AML-193 (cell line): ENCODE data around the gene FAM9B.
A peak's percentile ranks its signal among the peaks of the same experiment; 100 is the strongest.
"Not testable (repeated sequence)": the region's sequence is repeated elsewhere in the genome, so short reads cannot be mapped to it uniquely, and the experiment has no call there.

Experiments used
- DNase-seq, 2 experiments: peaks; one replicate each; lab custom pipeline; 2025; lab: John Stamatoyannopoulos, UW

Gene FAM9B

GRCh38 chrX:9033989-9034388 is at the start of gene FAM9B:
FAM9B (minus strand) TSS chrX:9034127; CDS start chrX:9032986, 1,141 bp downstream.
- no peak for DNase-seq

DNA sequence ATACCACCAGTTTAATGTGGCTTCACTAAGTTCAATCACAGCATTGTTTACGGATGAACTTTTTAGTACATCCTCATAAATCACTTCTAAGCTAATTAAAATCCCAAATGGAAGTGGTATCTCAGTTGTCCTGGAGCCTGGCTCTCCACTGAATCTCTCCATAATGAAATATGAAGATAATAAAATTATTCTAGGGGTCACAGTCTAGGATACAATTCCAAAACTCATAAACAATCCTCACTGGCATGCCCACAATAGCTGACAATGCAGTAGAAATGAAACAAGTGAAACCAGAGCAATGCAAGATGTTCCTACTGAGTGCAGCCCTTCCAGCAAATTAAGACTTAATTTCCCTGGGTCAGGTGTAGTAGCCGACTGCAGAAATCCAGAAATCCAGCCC is 47.3 kb upstream of the FAM9B start:
- no peak for DNase-seq

DNA sequence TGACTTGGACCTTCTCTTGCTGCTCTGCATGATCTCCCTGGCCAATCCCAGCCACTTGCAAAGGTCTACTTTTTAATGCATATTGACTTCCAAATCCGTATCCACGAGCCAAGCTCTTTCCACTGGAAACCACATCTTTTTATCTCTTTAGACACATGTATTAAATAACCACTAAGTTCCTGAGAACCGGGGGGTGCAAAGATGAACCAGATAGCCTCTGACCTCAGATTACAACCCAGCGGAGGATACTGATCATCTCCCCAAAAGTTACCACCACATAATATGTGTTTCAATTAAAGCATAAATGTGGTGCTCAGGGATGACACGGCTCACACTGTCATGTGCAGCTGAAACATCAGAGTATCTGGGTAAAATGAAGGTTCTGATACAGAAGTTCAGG is 40.4 kb upstream of the FAM9B start:
- no peak for DNase-seq

- no peak for DNase-seq
Observed at GRCh38 chrX:9072281-9072680, 38.4 kb upstream of the FAM9B start.

GRCh38 chrX:9071031-9071650 is 37.2 kb upstream of the FAM9B start:
- no peak for DNase-seq

- no peak for DNase-seq
Observed at GRCh38 chrX:9069573-9069972, 35.6 kb upstream of the FAM9B start.

- DNase-seq, result no peak
Observed at GRCh38 chrX:9064694-9065093, 30.8 kb upstream of the FAM9B start.

DNA sequence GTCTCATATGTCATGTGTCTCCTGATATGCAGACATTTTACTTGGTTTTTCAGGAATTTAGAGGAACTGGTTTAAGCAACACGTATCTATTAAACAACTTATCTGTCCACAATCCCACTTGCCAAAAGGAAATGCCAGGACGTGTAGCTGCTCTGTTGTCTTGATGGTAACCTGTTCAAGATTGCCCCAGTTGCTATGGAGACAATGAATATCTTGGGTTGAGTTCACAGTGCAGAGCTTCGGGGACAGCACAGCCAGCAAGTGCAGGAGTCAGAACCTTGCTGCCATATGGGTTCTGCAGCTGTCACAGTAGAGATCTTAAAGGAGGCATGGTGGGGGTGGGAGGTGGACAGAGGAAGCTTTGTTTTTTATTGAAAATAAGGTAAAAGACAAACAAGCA is 28.7 kb upstream of the FAM9B start:
- DNase-seq, result no peak

DNA sequence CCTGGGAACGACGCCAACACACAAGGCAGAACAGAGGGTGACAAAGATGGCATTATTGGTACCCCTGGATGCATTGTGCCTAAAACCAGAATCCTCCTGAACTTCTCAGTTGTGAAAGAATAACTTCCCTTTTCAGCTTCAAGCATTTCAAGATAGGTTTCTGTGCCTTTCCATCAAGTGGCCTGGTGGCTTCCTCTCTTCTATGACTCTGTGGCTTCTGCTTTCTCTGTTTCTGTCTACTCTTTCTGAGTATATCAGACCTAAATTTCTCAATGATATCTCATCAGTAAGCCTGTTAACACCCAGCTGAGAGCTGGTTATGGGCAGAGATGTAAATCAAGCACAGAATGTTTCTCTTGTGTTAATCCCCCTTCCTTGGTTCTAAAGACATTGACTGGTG is 21.4 kb upstream of the FAM9B start:
- peak; percentile 10 to 16 for DNase-seq

GRCh38 chrX:9052081-9052480 is 18.2 kb upstream of the FAM9B start:
- no peak for DNase-seq

DNA sequence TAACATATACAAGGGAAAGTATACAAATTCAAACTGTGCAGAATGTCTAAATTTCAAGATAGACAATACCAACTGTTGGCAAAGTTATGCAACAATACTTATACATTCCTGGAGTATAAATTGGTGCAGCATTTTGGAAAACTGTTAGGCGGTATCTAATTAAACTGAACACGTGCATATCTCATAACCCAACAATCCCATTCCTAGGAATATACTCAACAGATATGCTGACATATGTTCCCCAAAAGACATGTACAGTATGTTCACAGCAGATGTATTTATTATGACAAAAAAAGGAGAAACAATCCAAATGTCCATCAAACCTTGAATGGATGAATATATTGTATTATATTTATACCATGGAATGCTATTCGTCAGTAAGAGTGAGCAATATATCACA is 16.4 kb upstream of the FAM9B start:
- no peak for DNase-seq

DNA sequence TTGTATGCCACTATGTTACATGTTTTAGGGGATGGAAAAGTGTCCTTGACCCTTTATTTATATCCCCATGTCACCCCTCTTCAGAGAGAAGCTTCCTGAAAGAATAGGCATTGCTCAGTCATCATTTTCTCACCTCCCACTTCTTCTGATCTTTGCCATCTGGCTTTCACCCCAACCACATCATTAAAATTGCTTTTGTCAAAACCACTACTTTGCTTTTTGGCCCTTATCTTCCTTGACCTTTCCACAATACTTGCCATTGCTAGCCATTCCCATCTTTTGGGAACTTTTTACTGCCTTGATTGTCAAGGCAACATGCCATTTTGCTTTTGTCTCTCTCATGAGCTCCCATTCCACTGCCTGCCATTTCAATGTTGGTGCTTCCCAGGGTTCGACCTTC is 14.9 kb upstream of the FAM9B start:
- DNase-seq, result no peak

DNA sequence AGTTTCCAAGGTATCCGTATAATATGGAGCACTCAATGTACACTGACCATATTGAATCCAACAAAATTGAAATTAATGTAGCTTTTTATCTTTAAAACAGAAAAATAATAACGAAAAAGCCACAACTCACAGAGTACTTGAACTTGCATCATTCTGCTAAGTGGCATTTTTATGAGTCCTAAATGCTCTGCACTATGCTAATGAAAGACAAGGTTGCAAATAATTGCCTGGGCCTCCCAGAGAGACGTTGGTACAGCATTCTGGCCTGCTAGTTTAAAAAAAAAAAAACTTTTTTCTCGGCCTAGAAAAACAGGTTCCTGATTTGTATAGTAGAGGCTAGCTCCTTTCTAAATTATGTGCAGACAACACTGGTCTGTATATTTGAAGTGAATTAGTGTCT is 4.3 kb upstream of the FAM9B start:
- no peak for DNase-seq

GRCh38 chrX:9037296-9037695 is 3.4 kb upstream of the FAM9B start:
- DNase-seq, result no peak

DNA sequence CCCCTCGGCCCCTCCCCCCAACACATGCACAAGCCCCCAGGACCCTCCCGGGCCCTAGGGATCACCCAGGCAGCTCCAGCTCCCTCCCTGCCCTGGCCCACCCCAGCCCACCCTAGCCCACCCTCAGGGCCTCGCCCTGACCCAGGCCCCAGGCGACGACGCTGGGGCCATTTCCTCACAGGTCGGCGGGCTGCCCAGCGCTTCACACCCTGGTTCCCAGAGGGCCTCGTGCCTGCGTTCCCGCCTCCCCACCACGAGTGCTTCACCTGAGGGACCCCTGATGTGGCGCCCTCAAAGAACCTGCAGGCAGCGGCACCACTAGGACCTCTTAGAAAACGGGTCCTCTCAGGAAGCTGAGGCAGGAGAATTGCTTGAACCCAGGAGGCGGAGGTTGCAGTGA is 341 bp downstream of the FAM9B start:
- DNase-seq, result no peak

DNA sequence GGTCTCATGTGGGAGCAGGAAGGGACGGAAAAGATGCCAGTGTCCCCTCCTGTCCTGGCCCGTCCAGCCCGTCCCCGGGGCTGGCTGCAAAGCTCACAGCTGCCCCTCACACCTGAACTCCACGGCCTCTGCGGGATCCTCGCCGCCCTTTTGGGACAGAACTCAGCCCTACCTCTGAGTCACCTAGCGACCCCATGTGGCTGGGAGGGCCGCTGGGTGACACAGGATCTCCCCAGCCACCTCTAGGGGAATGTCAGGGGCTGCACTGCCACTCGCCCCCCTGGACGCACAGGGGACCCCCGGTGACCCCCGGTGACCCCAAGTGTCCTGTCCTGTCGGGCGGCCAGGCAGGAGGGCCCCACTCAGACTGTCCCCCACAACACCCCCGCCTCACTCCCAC is 748 bp downstream of the FAM9B start:
- DNase-seq, result no peak

GRCh38 chrX:9023293-9023692 is 10.6 kb downstream of the FAM9B start:
- no peak for DNase-seq

DNA sequence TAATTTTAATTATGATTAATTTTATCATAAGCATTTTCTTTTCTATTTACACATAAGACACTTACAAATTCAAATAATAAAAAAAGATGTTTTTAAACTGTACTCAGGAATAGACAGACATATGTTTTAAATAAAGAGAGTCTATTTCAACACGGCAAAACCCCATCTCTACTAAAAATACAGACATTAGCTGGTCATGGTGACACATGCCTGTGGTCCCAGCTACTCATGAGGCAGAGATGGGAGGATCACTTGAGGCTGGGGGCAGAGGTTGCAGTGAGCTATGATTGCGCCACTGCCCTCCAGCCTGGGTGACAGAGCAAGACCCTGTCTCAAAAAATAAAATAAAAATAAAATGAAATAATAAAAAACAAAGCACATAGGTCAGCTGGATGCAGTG is 14.8 kb downstream of the FAM9B start:
- no peak for DNase-seq

DNA sequence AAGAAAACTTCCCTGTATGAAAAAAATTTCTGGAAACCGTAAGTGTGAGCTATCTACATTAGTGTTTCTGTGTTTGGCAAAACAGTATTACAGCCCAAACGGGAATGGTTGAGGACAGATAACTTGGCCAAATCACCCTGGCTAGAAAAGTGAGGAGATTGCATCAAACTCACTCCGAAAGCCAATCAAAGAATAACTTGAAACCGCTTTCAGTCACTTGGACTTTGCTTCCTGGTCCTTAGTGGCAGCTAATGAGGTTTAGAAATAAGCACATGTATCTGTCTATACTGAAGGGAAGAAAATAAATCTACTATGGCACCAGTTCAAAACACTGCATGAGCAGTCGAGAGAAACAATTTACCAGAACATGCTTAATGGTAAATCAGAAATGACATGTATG is 15.6 kb downstream of the FAM9B start:
- not testable (repeated sequence) for DNase-seq

DNA sequence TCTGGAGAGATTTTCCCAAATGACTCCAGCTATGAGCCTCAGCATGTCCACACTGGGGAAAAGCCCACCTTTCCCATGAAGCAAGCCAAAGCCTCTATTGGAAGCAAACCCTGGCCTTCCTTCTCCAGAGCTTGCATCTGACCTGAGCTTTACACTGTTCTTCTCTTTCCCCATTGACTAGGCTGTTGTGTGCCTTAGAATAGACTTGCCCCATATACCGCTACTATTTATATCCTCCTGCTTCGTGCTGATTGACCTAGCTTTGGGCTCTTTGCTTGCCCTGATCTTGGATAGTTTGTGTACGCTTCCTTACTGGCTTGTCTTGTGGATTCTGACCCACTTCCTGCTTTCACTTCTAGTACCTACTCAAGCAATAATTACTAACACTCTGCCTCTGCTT is 30.9 kb downstream of the FAM9B start:
- no peak for DNase-seq

DNA sequence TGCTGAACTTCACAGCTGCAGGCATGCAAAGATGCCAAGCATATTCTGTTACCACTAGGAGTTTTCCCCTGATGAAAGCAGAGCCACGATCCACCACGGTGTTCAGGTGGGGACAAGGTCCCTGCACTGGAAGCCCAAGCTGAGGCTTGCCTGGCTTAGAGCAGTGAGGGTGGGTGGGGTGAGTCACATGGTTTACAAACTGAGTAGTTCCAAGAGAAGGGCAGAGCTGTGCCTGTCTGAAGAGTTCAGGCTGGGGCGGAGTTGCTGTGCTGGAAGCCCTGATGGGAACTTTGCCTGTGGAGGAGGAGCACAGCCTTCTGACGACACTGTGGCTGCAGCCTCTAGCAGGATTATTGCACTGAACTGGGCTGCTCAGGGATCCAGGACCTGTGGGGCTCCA is 45.5 kb downstream of the FAM9B start:
- DNase-seq, result no peak

GRCh38 chrX:8987672-8988250 is 46.2 kb downstream of the FAM9B start:
- DNase-seq, result no peak

- no peak for DNase-seq
Observed at GRCh38 chrX:8984231-8984630, 49.7 kb downstream of the FAM9B start.

- no peak for DNase-seq
Observed at GRCh38 chrX:8981723-8982122, 52.2 kb downstream of the FAM9B start.
